GM21786 (cell line): ENCODE measurements around the gene MICAL3.

Experiments used
- ATAC-seq: cut with Tn5 transposase; IDR thresholded peaks from one replicate; pipeline ENCODE4 v1.9.1; 2021; ENCODE audit not compliant: unreplicated experiment

The MICAL3 gene

DNA sequence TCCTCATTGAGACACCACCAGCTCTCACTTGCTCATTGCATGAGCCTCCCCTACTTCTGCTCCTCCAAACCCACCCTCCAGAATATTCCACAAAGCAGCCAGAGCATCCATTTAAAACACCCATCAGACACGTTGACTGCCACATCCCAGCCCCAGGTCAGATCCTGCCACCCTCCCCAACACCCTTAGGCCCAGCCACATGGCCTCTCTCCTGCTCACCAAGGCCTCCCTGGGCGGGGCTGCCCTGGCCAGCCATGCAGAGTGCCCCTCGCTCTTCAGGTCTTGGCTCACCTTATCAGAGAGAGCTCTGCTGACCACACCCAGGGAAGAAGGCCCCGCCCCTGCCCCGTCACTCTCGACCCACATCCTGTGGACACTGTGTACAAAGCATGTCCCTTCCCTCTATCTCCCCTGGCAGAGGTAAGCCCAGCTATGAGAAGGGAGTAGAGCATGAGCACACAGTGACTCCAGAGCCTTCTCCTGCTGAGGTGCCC is 106.8 kb downstream of the MICAL3 start:
- no peak for ATAC-seq

DNA sequence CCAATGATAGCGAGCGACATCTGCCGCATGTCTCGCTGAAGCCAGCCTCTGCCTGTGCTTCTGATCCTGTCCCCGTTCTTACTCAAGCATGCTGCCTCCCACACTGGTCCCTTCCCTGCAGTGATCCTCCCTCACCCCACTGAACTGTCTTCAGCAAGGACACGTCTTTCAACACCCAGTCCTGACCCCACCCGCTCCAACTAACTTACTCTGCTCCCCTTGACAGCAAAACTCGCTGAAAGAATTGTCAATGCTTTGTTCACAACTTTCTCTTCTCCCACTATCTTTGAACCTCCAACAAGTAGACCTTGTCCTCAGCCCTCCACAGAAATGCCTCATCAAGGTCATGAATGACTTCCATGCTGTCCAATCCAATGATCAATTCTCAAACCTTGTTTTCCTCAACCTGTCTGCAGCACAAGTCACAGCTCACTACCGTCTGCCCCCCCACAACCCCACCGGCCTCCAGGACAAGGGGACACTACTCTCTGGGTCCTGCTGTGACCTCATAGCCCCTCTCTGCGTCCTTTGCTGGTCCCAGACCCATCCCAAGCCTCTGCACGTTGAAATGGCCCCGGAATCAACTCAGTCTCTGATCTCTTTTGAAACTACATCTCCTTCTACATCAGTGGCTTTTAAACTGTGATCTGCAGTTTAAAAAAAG is 108.0 kb downstream of the MICAL3 start:
- ATAC-seq, result no peak

DNA sequence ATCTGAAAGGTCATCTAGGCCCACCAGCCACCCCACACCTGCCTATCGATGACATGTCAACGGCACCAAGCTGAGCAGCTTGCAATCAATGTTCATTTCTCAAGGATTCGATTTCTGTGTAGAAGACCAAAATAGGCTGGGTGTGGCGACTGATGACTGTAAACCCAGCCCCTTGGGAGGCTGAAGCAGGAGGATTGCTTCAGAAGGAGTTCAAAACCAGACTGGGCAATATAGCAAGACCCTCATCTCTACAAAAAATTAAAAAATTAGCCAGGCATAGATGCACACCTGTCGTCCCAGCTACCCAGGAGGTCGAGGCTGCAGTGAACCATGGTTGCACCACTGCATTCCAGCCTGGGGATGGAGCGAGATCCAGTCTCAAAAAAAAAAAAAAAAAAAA is 108.7 kb downstream of the MICAL3 start:
- ATAC-seq, result no peak

DNA sequence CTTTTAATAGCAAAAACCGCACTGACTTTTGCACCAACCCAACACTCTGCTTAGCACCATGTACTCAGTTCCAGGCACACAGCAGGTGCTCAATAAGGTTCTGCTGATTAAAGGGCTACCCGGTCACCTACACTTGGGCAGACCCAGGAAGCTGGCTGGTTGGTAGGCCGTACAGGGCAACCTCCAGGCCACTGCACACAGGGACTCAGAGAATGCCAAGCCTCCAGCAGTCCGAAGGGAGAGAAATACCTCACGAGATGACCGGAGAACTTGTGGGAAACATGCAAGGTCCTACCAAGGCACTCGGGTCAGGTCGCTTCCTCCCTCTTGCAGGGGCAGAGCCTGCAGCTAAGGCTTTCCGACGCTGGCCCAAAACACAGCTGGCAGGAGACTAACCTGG is 109.2 kb downstream of the MICAL3 start:
- no peak for ATAC-seq

DNA sequence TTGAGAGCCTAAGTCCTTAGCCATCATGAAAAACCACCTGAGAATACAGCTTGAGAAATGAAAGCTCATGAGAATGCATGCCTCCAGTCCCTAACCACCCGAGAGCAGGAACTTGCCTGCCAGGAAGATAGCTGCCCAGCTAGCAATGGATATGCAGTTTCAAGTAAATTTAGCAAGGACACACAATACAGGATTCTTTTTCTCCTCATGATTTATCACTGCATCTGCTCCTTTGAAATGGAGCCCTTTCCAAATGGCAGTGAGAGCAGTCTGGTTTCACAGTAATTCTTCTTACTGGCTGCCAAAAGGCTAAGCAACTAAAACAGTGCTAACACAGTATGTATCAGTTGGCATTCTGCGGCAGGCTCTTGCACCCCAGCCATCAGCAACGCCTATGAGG is 109.9 kb downstream of the MICAL3 start:
- ATAC-seq, result no peak

DNA sequence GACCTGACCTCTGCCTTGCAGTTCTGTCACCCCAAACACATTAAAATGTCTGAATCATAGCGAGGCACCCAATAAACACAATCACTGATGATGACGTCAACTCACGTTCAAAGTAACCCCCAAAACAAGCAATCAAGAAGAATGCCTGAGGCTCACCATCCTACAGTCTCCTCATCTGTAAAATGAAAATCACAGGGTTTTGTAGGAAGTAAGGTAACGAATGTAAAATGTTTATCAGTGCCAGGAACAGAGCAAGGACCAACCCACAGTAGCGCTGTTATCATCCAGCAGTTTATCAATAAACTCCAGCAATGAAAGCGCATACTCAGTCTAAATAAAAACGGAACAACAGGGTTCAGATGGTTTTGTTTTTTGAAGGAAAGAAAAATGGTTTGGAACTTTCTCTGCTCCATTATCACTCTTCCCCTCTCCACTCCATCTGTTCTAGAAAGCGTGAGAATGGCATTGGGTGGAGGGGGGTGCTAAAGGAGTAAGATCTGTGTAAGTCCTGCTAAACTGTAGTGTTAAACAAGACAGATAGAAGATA is 110.5 kb downstream of the MICAL3 start:
- no peak for ATAC-seq

DNA sequence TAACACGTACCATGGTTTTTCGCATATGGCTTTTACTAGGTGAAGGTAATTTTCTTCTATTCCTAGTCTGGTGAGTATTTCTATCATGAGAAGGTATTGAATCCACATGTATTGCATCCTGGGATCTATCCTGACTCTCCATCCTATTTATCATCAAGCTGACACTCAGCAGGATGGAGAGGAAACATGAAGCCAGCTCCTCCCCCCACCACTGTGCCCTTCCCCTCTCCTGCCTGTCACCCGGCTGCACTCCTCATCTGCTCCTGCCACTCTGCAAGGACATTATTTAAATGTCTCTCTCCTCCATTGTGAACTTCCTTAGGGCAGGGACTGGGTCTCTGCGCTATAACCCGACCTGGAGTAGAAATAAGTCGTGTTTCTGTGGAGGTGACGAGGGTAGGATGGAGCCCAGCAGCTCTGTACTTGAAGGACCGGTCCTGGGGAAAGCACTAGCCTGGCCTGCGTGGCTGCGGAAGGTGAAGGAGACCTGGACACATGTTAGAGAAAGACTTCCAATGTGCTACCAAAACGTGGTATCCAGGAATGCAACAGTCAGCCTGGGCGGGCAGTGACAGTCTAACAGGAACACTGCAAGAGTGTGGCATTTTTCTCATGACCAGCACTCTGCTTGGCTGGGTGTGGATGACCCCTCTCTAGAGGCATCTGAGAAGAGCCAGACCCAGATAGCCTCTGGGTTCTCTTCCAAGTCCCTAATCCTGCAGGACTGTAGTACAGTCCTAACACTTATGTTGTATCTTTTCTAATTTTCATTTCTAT is 111.2 kb downstream of the MICAL3 start:
- no peak for ATAC-seq

DNA sequence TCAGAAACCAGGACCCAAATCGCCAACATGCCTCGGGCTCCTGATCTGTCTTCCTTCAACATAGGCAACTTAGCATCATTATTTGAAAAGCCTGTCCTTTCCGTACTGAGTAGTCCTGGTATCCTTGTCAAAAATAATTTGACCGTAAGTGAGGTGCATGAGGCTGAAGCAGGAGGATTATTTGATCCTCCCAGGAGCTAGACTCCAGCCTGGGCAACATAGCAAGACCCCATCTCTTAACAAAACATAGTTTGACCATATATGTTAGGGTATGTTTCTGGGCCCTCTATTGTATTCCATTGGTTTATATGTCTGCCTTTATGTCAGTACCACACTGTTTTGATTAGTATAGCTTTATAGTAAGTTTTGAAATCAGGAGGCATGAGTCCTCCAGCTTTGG is 112.5 kb downstream of the MICAL3 start:
- ATAC-seq, result no peak

DNA sequence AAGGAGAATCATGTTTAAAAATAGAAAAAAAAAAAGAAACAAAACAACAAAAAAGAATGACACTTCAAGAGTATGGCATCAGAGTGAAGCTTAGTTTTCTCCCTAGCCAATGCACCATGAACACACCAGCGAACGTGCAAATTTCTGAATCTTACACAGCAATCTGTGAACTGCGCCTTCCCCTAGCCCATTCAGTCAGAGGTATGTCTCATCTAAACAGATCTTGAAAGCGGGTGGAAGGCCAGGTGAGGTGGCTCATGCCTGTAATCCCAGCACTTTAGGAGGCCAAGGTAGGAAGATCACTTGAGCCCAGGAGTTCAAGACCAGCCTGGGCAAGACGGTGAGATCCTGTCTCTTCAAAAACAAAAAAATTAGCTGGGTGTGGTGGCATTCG is 113.1 kb downstream of the MICAL3 start:
- no peak for ATAC-seq

DNA sequence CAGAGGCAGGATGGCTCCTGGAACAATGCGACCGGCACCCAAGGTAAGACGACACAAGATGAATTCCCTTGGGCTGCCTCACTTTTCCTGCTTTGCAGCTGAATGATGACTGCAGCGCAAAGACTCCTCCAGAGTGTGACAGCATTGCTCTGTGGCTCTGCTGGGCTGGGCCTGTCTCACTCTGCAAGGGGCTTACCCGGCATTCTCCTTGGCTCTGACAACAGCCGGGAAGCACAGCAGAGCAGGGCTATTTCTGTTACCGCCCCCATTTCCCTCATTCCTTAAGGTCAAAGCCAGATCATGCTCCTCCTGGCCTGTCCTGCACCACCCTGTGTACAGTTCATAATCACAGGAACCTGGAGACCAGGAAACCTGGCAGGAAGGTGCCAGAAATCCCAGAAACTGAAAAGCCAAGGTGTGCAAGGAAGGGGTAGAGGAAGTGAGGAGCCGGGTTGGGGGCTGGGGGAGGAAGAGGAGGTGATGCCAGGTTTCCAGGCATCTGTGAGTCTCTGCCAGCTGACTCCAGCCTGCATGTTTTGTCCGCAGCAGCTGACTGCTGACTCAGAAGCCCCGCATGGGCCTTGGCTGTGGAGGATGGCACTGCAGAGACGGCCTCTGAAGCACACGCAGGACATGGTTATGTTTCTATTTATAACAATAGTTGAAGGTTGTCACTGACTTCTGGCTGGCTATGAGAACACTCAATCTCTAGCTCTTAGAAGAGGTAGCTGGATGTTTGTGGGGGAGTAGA is 113.6 kb downstream of the MICAL3 start:
- no peak for ATAC-seq

DNA sequence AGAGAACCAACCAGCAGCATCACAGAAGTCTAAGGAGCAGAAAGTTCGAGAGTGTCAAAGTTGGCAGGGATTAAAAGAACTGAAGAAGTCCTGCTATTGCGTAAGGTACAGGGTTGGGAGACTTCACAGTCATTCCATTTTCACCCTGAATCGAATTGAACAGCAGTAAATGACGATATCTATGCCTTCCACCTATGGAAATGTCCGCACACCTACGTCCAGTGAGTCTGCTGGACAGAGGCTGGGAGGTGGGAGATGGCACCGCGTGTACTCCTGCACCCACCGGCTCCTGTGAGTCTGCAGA is 116.7 kb downstream of the MICAL3 start:
- no peak for ATAC-seq

DNA sequence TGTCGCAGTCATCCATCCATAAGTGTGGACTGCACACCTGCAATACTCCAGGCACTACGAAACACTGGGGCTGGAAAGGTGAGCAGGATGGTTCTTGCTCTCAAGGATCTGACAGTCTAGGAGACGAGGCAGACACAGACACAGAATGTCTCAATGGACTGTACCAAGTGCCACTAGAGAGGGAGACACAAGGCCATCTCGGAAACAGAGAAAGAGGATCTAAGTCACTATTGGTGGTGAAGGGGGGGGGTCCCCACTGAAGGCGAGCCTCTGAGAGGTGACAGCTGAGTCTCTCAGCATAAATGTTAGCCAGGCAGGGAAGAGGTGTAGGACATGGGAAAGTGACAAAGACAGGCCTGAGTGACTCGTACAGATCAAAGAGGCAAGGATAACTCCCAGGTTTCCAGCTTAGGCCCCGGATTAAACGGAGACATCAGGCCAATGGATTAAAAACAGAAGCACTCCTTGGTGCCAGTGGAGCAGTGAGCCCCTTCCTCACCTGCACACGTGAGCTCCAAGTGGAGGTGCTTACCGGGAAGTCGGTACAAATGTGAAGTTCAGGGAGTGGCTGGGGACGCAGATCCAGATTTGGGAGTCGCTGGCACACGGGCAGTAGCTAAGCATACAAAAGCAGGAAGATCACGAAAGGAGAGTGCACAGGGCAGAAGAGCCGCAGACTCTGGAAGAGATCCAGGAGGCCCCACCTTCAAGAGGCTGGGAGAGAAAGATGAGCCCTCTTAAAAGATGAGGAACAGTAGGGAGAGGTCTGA is 117.2 kb downstream of the MICAL3 start:
- ATAC-seq, result no peak

DNA sequence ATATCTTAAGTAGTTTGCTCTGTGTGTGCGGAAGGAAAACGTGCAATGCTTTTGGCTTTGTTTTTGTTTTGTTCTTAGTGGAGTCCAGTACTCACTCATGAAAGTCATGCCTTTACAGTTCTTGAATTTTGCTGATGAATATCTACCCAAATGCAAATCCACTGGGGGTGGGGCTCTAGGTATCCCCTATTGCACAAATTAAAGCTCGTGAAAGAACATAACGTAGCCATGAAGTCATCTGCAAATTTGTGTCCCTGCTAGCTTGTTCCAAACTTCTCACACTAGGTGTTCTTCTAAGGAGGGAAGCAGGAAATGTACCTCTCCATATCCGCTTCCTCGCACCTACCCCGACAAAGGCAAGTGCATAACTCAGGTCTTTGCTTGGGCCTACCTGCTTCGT is 118.9 kb downstream of the MICAL3 start:
- ATAC-seq, result no peak

DNA sequence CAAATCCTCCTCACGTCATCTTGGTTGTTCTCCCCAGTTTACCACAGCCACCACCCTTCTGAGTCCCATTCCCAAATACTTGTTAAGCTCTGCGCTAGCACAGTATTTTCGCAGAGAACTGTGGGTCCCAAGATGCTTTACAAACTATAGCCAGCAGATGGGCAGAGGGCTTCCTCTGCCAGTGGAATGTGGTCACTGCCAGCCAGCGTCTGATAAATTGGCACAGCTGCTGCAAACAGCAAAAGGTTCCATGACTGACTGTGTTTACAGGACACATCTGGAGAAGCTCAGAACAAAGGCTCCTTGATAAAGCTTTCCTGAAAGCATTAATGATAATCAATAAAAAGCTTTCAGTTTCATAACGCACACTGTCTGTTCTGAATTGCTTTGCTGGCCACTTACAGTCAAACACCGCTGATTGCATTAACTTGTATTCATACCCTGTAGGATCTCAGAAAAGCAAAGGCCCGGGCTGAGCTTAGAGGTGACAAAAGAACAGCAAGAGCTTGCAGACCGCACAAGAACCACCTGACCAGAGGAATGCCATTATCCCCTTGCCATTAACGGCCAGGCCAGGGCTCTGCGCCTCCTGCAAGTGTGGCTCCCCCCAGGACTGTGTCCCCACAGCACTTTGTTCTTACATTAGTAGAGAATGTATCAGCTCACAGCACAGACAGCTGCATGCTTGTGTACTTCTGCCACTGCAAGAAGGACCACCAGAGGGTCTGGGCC is 120.6 kb downstream of the MICAL3 start:
- ATAC-seq, result no peak

DNA sequence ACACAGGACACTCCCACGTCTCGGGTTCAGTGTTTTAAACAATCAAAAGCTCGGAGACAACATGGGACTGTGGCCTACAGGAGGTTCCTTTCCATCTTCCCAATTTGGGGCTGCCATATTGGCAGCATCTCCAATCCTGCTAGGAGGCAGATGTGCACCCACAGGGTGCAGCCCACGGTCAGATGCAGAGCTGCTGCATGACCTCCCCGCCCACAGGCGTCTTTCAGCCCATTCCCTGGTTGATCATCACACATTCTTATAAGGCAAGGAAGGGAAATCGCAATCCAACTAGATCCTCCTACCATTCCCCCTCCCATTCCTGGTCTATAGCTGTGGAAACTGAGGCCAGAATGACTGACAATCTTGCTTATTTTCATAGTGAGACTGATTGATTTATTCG is 121.4 kb downstream of the MICAL3 start:
- ATAC-seq, result no peak

DNA sequence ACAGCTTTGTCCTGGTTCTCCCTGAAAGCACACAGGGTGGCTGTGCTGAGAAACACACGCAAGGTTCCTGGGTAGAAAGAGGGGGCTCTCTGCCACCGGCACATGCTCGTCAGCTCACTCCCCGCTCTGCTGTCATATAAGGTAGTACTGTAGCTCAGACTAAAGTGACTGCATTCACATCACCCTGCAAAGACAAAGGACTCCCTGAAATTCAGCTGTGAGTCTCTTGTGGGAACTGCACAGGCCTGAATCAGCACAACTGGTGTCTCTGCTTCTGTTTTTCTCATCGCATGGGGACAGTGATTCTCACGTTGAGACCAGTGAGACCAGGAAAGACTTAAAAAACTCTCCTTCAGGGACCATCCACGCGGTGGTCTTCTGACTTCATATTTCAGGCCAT is 126.0 kb downstream of the MICAL3 start:
- no peak for ATAC-seq

DNA sequence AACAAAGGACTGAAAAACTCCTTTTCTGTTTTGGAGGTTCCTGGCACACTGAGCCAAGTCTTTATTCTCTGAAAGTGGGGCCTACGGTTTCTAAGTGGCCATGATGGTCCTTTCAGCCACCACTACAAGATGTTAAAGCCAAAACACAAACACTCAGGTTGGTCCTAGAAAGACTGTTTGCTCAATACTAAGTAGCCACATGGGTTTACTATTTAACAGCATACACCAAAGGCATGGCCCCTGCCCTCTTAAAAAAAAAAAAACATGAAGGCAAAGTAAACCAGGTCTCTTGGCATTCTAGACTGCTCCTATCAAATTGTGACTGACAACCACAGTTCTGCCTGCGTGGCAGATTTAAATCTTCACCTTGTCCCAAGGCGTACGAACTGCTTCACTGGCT is 126.5 kb downstream of the MICAL3 start:
- no peak for ATAC-seq

DNA sequence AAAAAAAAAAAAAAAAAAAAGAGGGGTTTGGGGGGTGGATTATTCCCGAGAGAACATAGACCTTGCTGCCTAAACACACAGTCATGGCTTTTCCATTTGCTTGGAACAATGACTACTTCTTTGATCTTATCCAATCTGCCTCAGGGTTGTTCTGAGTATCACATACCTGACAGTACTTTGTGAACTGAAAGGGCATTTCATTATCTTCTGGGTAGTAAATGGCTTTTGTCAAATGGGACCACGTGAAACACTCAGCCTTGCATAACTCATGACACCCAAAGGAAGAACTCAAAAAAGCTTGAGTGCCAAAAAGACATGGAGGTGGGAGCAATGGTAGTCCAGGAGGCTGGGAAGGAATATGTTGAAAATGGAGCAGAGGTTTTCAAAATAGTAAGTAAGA is 126.9 kb downstream of the MICAL3 start:
- no peak for ATAC-seq

DNA sequence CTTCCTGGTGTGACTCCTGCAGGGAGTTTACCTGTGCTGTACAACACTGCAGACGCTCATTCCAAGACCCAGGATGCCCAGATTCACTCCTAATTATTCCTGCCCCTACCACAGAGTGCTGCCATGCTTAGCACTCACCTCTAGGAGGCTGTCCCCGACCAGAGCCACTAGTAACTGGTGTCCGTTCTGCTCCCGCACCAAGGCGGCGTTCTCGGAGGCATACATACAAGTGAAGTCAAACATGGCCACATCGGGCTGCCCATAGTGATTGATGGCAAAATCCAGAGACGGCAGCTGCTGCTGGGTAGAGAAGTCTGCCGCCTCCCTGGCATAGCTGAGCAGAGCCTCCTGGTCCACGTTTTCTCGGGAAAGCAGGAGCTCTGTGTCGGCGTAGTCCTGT is 127.8 kb downstream of the MICAL3 start:
- no peak for ATAC-seq

DNA sequence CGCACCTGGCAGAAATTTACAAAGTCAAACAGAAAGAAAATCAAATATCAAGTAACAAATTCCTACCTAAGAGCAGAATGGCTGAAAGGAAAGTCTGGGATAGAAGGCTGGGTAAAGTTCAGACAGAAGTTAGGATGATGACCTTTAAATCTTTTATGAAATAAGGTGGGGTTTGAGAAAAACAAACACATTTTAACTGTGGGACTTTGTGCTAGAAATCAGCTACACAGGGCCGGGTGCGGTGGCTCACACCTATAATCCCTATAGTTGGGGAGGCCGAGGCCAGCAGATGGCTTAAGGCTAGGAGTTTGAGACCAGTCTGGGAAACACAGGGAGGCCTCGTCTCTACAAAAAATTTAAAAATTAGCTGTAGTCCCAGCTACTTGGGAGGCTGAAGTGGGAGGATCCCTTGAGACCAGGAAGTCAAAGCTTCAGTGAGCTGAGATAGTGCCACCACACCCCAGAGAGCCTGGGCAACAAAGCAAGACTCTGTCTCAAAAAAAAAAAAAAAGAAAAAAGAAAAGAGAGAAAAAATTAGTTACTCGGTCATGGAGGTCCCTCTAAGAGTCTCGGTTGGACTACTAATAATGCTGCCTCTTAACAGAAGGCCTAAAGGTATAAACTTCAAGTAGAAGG is 130.3 kb downstream of the MICAL3 start:
- ATAC-seq, result no peak
